Duodenal mucosa (tissue), 2 donors: ENCODE measurements around the gene ZBTB37.

ENCODE experiments used
- H3K27ac ChIP-seq: one replicate; pipeline ENCODE4 v1.7.0; 2013; ENCODE audit warnings: low read depth, low read length
- H3K27me3 ChIP-seq, 2 donors: one replicate each; pipeline ENCODE4 v1.7.0; 2013; ENCODE audit warnings: low read length in 2 of 2, control low read depth in 1 of 2; ENCODE audit not compliant: insufficient read depth in 2 of 2, control insufficient read depth in 1 of 2
- H3K36me3 ChIP-seq, 2 donors: one replicate each; pipeline ENCODE4 v1.7.0; 2013; ENCODE audit warnings: low read length in 2 of 2, control low read depth in 1 of 2; ENCODE audit not compliant: insufficient read depth in 2 of 2, control insufficient read depth in 1 of 2
- H3K4me1 ChIP-seq, 2 donors: one replicate each; pipeline ENCODE4 v1.7.0; 2013; ENCODE audit warnings: low read length in 2 of 2, control low read depth in 1 of 2; ENCODE audit not compliant: insufficient read depth in 2 of 2, control insufficient read depth in 1 of 2
- H3K4me3 ChIP-seq, 2 donors: one replicate each; pipeline ENCODE4 v1.7.0; 2013; ENCODE audit warnings: low read length in 2 of 2, low read depth in 1 of 2
- H3K9ac ChIP-seq, 2 donors: one replicate each; pipeline ENCODE4 v1.7.0; 2013; ENCODE audit warnings: low read length in 2 of 2, low read depth in 1 of 2
- H3K9me3 ChIP-seq, 2 donors: one replicate each; pipeline ENCODE4 v1.7.0; 2013; ENCODE audit warnings: low read length in 2 of 2, control low read depth in 1 of 2; ENCODE audit not compliant: control insufficient read depth in 1 of 2

The ZBTB37 gene

DNA sequence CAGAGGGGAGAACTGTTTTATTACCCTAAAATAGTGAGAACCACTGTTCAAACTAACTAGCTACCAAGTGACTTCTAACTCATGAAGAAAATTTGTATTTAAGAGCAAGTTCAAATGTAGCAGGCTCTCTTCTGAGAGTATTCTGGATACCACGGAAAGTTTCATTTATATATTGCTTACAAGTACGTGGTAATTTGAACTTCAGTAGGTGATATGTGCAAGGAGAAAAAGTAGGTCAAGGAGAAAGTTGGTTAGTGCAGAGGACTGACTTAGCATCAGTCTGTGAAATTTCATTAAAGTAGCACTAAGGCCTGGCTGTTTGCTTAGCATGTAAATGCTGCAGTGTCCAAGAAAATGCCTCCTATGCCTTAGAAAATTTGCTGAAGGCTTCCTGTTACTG lies 32.2 kb downstream of the ZBTB37 start:
- no peaks in the 10 kb centered on the region for H3K9me3 ChIP-seq
- H3K27me3 ChIP-seq: no peaks in the 10 kb centered on the region
- H3K36me3 ChIP-seq: no peaks in the 10 kb centered on the region
- H3K4me1 ChIP-seq: no peaks in the 10 kb centered on the region
- H3K4me3 ChIP-seq: no peak overlapping the region
- no peak overlapping the region for H3K9ac ChIP-seq
- no peak overlapping the region for H3K27ac ChIP-seq

DNA sequence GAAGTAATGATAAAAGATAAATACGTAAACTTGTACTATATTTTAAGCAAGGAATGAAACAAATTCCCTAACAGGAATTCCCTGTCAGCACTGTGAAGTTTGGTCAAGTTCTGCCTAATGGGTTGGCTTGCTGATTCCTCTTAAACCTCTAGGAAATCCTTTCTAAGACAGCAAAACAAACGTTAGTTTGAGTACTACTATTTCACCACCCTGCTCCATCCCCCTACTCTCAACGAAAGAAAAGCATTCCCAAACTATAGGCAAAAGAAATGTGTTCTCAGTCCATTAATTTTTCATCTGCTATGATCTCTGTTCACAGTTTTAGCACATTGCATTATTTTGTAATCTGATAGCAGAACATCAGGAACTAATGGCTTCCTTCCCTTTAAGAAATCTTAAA lies 32.8 kb downstream of the ZBTB37 start:
- H3K9me3 ChIP-seq: no peaks in the 10 kb centered on the region
- H3K27me3 ChIP-seq: no peaks in the 10 kb centered on the region
- no peaks in the 10 kb centered on the region for H3K4me1 ChIP-seq
- H3K4me3 ChIP-seq: no peak overlapping the region
- H3K9ac ChIP-seq: no peak overlapping the region
- no peak overlapping the region for H3K27ac ChIP-seq
- no peaks in the 10 kb centered on the region for H3K36me3 ChIP-seq

DNA sequence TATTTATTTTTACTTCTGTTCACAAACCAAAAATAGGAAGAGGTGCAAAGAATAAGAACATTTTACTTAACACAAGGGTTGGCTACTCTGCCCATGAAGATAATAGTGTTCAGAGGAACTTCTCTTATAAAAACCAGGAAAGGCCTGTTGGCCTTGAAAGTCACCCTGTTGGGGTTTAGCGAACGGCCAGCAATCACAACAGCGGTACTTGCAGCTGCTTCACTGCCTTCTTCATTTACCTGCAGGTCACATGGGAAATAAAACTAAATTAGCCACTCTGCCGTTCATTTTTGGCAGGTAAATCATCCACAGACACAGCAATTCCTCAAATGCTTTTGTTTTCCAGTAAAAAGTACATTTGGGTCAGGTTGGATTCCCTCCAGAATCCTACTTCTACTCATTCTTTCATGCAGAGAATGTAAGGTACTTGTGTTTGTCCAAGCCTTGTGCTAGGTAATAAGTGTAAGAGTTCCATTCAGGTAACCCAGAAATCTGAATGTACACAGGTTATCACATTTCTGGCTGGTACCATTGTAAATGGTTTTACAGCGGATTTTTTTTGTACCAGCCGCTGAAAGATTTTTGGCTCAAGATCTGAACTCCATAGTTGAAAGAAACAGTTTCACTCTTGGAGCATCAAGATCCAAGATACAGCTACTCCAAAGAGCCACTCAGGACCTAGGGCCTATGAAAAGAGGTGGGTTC lies 35.8 kb downstream of the ZBTB37 start:
- Histone ChIP-seq H3K27me3 (no peaks in the 10 kb centered on the region), H3K9me3 (no peaks in the 10 kb centered on the region), H3K36me3 (no peaks in the 10 kb centered on the region), H3K9ac (no peak overlapping the region), H3K27ac (no peak overlapping the region), H3K4me3 (no peak overlapping the region), H3K4me1 (no peaks in the 10 kb centered on the region)

DNA sequence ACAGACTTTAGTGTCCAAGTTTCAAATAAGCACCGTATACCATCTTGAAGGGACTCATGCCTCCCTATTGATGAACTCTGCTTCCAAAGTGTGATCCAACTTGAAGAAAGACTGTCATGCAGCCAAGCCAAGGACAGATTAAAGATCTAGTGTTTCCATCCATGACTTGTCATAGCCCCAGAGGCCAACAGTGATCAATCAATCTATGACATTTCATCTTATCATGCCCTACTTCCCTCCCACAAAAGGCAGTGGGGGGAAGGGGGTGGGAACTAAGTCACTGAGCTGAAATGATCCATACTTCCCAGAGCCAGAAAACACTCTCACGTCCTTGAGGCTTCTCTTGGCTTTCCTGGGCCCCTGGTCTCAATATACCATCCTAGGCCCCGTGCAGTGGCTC lies 44.9 kb downstream of the ZBTB37 start:
- H3K4me3 ChIP-seq: no peak overlapping the region
- H3K9me3 ChIP-seq: no peaks in the 10 kb centered on the region
- no peak overlapping the region for H3K9ac ChIP-seq
- no peak overlapping the region for H3K27ac ChIP-seq
- H3K27me3 ChIP-seq: no peaks in the 10 kb centered on the region
- H3K4me1 ChIP-seq: no peaks in the 10 kb centered on the region
- no peaks in the 10 kb centered on the region for H3K36me3 ChIP-seq

DNA sequence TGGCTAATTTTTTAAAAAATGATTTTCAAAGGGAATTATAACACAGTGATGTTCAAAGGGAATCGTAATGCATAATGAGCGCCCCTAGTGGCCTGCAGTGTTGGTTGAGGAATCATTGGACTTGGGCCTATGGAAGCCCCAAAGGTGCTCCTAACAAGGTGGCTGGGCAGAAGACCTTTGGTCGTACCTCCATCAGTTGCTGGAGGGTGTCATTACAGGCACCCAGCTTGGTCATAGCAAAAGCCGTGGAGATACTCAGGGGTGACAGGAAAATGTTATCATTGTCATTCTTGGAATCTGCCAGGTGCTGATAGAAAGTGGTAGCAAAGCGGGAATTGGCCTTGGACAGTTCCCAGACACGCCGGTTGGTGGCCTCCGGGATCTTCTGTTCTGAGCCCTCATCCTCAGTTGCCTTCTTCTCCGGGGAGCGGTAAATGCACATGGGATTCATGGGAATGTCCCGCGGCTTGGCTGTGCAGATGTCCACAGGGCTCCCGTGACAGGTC lies 46.2 kb downstream of the ZBTB37 start:
- no peak overlapping the region for H3K4me3 ChIP-seq
- no peaks in the 10 kb centered on the region for H3K4me1 ChIP-seq
- no peak overlapping the region for H3K9ac ChIP-seq
- H3K27me3 ChIP-seq: no peaks in the 10 kb centered on the region
- H3K27ac ChIP-seq: no peak overlapping the region
- H3K36me3 ChIP-seq: no peaks in the 10 kb centered on the region
- no peaks in the 10 kb centered on the region for H3K9me3 ChIP-seq

DNA sequence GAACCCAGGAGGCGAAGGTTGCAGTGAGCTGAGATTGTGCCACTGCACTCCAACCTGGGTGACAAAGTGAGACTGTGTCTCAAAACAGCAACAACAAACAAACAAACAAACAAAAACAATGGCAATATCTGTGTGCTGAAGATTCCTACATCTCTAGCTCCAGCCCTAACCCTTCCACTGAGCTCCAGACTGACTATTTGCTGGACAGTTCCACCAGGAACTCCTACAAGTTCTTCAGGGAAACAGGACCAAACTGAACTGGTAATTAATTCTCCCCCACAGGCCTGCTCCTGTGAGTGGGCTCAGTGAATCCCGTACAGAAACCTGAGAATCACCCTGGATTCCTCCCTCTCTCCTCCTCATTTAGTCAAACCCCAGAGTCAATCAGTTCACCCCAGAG lies 47.4 kb downstream of the ZBTB37 start:
- Histone ChIP-seq H3K36me3 (no peaks in the 10 kb centered on the region), H3K27ac (no peak overlapping the region), H3K9ac (no peak overlapping the region), H3K9me3 (no peaks in the 10 kb centered on the region), H3K27me3 (no peaks in the 10 kb centered on the region), H3K4me1 (no peaks in the 10 kb centered on the region), H3K4me3 (no peak overlapping the region)

DNA sequence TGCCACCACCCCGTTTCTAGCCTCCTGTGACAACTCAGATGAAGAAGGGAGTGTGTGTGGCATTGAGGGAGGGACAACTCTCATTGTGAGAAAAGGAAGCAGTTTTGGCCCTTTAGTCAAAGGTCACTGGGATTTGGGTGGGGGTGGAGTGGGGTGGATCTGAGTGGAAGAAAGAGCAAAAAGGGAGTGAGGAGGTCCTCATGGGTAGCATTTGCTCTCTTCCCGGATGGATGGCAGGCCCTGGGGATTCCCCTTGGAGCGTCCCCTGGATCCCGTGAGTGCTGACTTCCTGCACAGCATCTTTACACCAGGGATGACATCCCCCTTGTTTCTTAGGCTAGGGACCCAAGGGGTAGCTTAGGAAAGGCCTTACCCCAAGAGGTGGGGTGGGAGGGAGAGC lies 48.5 kb downstream of the ZBTB37 start:
- no peaks in the 10 kb centered on the region for H3K36me3 ChIP-seq
- no peak overlapping the region for H3K27ac ChIP-seq
- H3K4me3 ChIP-seq: no peak overlapping the region
- H3K9ac ChIP-seq: no peak overlapping the region
- no peaks in the 10 kb centered on the region for H3K4me1 ChIP-seq
- H3K27me3 ChIP-seq: no peaks in the 10 kb centered on the region
- no peaks in the 10 kb centered on the region for H3K9me3 ChIP-seq

DNA sequence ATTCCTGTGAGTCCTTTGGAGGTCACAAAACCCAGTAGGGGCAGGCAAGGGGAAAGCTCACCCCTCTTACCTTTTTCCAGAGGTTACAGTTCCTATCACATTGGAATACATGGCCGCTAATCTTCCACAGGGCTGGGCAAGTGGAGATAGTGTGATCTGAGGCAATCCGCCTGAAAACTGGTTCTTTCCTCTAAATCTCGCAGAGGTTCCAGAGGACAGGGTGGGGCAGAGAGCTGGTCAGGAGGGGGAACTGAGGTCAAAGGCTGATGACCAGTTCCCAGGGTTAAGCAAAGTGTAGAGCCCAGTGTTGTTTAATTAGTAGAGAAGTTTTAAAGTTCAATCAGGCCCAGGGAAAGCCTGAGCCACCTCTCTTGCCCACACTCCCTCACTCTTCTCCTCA lies 49.0 kb downstream of the ZBTB37 start, which contains the start of gene SERPINC1:
Gene SERPINC1, minus strand, starts transcription at position 179 of the 400 bp plus-strand sequence. Its CDS starts 68 bp downstream, at position 111.
- no peak within 1 kb of the TSS for H3K4me3 ChIP-seq

DNA sequence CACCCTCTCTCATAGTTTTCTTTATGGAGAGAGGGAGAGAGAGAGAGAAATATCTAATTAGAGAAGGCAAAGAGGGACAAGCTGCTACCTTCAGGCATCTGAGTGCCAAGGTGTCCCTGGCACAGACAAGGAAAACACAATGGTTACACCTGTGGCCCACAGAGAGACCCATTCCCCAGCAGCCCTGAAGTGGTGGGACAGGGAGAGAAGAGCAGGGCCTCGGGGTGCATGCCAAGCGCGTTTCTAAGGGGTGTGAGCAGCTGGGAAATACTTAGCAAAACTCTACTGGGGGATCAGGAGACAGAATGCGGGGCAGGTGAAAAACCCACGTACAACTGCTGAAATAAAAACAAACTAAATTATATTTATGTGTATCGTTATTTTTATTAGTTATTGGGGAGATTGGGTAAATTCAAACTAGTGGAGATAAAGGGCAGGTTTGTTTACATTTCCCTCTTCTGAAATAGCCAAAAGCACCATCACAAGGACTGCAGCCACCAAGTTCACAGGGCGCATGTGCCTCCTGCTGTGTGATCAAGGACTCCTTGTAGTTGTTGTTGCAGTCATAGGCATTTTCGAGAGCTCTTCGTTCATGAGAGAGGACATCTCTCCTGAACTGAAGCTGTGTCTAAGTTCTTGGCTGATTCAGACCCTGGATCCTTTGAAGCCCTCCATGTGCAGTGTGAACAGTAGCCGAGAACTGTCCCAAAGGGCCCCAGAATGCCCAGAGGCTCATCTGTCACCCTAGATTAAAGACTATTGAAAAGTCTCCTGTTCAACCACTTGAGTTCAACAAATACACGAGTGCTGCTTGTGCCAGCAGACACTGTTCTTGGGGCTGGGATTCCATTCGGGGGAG lies 49.7 kb downstream of the ZBTB37 start:
- H3K9ac ChIP-seq: no peak overlapping the region
- no peak overlapping the region for H3K4me3 ChIP-seq
- H3K27me3 ChIP-seq: no peaks in the 10 kb centered on the region
- no peaks in the 10 kb centered on the region for H3K9me3 ChIP-seq
- no peaks in the 10 kb centered on the region for H3K4me1 ChIP-seq
- no peak overlapping the region for H3K27ac ChIP-seq
- H3K36me3 ChIP-seq: no peaks in the 10 kb centered on the region

More for the DNA sequence above, 49.0 kb downstream of the ZBTB37 start, which contains the start of gene SERPINC1:
- Histone ChIP-seq H3K27me3 (no peaks in the 10 kb centered on the region), H3K4me1 (no peaks in the 10 kb centered on the region), H3K36me3 (no peaks in the 10 kb centered on the region), H3K9ac (no peak within 1 kb of the TSS), H3K27ac (no peak within 1 kb of the TSS), H3K9me3 (no peaks in the 10 kb centered on the region)

DNA sequence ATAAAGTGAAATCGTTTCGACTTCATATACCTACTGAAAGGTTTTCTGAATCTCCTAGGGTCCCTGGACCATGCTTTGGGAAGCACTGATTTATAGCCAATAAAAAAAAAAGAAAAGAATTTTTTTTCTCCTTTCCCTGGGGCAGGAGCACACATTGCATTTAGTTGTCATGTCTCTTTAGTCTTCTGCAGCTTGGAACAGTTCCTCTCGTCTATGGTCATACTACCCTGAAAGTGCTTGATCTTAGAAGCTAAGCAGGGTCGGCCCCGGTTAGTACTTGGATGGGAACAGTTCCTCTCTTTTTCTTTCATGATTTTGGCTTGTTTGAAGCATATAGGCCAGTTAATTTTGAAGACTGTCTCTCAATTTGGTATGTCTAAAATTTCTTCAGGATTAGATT lies 52.7 kb downstream of the ZBTB37 start:
- Histone ChIP-seq H3K36me3 (no peaks in the 10 kb centered on the region), H3K9me3 (no peaks in the 10 kb centered on the region), H3K27ac (no peak overlapping the region), H3K27me3 (no peaks in the 10 kb centered on the region), H3K4me3 (no peak overlapping the region), H3K4me1 (peaks cover 6 to 9% of the 10 kb centered on the region in 2 donors), H3K9ac (no peak overlapping the region)
